Dermis blood vessel endothelial cell (primary cell): ENCODE data around the gene PPIP5K1. TPM values are rescaled to one million over a fixed set of nuclear protein-coding genes. Genes with fewer than 3 reads are reported as not detected.
A peak's percentile ranks its signal among the peaks of the same experiment; 100 is the strongest.
"Not testable (repeated sequence)": the region's sequence is repeated elsewhere in the genome, so short reads cannot be mapped to it uniquely, and the experiment has no call there.

Source experiments
- DNase-seq: peaks from one replicate; pipeline ENCODE4 v3.0.0; 2010
- total RNA-seq: library from RNA; depleted of rRNA; stranded (reverse); fragments of >200 nt; gene quantifications from 2 replicates; pipeline ENCODE4 v1.2.3, GENCODE V29; 2014

Gene PPIP5K1
- total RNA-seq, 1 donor from 2014 or later = 8.8 TPM

DNA sequence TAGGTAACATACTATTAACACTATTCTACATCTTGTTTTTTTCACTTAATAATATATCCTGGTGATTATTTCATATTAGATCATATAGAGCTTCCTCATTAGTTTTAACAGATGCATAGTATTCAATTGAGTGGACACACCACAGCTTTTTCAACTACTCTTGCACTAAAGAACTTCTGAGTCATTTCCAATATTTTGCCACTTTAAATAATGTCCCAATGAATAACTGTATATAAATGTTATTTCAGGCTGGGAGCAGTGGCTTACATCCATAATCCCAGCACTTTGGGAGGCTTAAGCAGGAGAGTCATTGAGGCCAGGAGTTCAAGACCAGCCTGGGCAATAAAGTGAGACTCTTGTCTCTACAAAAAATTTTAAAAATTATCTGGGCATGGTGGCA is 45.7 kb downstream of the PPIP5K1 start:
- DNase-seq = no peak

DNA sequence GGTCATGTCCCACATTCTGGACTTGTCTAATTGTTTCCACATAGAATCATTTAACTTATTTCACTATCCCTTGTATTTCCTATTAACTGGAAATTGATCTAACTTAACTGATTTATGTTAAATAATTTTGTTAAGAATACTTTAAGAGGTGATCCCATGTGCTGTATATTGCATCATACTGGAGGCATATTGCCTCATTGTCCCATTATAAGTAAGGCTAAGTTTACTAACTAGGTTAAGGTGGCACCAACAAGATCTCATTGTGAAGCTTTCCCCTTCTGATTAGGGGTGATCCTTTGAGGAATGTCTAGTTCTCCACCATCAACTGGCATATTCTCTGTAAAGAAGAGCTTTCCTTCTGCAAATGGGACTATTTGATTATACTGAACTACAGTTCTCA is 48.2 kb downstream of the PPIP5K1 start:
- no peak for DNase-seq

DNA sequence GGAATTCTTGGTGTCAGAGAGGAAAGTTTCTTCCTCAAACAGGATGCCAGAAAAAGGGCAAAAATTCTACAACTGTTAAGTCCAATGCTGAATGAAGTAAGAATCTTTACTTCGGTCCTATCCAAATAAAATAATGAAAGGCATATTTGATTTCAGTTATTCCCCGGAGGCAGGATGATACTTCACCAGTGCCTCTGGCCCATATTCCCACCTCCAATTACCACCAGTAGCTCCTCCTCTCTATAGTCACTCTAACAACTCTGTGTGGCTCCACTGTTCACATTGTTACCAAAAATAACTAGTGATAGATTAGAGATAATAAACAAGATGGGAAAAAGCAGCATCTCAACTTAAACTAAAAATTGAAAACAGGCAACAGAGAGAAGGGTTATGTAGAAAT is 51.9 kb downstream of the PPIP5K1 start:
- DNase-seq = no peak

DNA sequence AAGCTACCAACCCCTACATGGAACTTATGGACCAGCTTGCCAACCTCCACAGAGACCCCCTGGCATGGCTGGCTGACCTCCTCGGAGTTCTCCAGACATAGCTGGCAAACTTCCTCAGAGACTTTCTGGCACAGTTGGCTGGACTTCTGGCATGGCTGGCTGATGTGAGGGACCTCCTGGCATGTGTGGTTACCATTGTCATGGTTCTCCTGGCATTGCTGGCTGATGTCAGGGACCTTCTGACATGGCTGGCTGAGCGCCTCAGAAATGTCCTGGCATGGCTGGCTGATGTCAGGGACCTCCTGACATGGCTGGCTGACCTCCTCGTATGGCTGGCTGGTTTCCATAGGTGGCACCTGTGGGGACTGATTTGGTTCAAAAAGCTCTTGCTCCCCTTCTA is 55.1 kb downstream of the PPIP5K1 start:
- no peak for DNase-seq

DNA sequence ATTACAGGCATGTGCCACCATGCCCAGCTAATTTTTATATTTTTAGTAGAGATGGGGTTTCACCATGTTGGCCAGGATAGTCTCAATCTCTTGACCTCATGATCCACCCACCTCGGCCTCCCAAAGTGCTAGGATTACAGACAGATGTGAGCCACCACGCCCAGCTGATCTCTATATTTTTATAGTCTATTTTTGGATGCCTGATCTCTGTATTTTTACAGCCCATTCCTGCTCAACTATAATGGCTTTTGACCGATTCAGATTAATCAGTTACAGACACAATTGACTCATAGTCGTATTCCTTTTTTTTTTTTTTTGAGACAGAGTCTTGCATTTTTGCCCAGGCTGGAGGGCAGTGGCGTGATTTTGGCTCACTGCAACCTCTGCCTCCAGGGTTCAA is 57.2 kb downstream of the PPIP5K1 start:
- not testable (repeated sequence) for DNase-seq

DNA sequence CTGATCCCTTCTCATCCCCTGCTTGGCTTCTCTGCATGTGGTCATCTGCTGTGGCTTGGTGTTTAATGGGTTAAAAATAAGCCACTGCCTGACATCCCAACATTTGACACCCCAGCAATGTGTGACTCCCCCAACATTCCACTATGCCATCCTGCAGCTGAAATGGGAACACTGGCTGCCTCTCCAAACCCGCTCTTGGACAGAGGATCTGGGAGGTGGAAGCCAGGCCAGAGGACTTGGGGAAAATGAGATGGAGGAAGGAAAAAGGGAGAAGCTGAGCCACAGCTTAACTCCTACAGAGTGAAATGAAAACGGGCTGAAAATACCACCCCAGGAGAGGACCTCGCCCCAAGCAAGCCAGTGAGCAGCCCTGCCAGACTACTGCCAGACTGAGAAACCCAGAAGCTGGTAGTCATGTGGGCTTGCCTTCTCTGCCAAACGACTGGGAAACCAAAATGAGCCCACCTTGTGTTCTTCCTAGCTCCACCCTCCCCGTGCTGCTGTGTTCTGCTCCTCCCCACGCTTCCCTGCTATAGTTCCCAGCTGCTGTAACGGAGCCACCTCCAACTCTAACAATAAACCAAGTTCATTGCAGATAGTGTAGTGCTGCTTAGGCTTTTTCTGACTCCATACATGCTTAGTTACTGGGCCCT is 58.9 kb downstream of the PPIP5K1 start:
- DNase-seq = no peak

DNA sequence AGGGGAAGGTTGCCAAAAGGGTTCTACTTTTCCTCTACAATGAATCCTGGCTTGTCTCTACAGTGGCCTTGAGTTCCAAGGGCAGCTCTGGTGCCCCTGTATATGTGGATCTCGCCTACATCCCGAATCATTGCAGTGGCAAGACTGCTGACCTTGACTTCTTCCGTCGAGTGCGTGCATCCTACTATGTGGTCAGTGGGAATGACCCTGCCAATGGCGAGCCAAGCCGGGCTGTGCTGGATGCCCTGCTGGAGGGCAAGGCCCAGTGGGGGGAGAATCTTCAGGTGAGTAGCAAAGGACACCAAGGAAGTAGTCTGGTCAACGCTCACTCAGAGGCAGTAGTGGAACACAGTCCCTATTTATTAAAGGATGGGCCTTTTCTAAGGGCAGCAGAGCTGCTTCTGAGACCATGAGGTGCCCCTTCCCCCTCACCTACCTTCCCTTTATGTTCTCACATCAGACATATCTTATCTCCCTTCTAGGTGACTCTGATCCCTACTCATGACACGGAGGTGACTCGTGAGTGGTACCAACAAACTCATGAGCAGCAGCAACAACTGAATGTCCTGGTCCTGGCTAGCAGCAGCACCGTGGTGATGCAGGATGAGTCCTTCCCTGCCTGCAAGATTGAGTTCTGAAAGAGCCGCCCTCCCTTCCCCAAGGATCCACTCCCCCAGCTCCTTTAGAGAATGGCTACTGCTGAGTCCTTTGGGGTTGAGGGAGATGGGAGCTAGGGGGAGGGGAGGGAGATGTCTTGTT is 60.2 kb downstream of the PPIP5K1 start:
- DNase-seq = no peak

DNA sequence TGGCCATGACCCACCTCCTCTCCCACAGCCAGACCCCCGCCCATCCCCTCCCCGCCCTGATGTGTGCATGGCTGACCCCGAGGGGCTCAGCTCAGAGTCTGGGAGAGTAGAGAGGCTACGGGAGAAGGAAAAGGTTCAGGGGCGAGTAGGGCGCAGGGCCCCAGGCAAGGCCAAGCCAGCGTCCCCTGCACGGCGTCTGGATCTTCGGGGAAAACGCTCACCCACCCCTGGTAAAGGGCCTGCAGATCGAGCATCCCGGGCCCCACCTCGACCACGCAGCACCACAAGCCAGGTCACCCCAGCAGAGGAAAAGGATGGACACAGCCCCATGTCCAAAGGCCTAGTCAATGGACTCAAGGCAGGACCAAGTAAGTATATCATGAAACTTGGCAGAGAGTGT is 60.9 kb downstream of the PPIP5K1 start:
- no peak for DNase-seq

DNA sequence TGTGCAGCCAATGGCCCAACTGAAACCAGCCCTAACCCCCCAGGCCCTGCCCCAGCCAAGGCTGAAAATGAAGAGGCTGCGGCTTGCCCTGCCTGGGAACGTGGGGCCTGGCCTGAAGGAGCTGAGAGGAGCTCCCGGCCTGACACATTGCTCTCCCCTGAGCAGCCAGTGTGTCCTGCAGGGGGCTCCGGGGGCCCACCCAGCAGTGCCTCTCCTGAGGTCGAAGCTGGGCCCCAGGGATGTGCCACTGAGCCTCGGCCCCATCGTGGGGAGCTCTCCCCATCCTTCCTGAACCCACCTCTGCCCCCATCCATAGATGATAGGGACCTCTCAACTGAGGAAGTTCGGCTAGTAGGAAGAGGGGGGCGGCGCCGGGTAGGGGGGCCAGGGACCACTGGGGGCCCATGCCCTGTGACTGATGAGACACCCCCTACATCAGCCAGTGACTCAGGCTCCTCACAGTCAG is 61.4 kb downstream of the PPIP5K1 start:
- DNase-seq = no peak

DNA sequence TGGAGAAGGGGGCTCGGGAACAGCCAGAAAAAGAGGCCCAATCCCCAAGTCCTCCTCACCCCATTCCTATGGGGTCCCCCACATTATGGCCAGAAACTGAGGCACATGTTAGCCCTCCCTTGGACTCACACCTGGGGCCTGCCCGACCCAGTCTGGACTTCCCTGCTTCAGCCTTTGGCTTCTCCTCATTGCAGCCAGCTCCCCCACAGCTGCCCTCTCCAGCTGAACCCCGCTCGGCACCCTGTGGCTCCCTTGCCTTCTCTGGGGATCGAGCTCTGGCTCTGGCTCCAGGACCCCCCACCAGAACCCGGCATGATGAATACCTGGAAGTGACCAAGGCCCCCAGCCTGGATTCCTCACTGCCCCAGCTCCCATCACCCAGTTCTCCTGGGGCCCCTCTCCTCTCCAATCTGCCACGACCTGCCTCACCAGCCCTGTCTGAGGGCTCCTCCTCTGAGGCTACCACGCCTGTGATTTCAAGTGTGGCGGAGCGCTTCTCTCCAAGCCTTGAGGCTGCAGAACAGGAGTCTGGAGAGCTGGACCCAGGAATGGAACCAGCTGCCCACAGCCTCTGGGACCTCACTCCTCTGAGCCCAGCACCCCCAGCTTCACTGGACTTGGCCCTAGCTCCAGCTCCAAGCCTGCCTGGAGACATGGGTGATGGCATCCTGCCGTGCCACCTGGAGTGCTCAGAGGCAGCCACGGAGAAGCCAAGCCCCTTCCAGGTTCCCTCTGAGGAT is 62.0 kb downstream of the PPIP5K1 start:
- DNase-seq = no peak

DNA sequence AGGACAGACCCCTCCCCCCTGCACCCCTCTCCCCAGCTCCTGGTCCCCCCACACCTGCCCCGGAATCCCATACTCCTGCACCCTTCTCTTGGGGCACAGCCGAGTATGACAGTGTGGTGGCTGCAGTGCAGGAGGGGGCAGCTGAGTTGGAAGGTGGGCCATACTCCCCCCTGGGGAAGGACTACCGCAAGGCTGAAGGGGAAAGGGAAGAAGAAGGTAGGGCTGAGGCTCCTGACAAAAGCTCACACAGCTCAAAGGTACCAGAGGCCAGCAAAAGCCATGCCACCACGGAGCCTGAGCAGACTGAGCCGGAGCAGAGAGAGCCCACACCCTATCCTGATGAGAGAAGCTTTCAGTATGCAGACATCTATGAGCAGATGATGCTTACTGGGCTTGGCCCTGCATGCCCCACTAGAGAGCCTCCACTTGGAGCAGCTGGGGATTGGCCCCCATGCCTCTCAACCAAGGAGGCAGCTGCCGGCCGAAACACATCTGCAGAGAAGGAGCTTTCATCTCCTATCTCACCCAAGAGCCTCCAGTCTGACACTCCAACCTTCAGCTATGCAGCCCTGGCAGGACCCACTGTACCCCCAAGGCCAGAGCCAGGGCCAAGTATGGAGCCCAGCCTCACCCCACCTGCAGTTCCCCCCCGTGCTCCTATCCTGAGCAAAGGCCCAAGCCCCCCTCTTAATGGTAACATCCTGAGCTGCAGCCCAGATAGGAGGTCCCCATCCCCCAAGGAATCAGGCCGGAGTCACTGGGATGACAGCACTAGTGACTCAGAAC is 62.8 kb downstream of the PPIP5K1 start:
- DNase-seq = no peak

DNA sequence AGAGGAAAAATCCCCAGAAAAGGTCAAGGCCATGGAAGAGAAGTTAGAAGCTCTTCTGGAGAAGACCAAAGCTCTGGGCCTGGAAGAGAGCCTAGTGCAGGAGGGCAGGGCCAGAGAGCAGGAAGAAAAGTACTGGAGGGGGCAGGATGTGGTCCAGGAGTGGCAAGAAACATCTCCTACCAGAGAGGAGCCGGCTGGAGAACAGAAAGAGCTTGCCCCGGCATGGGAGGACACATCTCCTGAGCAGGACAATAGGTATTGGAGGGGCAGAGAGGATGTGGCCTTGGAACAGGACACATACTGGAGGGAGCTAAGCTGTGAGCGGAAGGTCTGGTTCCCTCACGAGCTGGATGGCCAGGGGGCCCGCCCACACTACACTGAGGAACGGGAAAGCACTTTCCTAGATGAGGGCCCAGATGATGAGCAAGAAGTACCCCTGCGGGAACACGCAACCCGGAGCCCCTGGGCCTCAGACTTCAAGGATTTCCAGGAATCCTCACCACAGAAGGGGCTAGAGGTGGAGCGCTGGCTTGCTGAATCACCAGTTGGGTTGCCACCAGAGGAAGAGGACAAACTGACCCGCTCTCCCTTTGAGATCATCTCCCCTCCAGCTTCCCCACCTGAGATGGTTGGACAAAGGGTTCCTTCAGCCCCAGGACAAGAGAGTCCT is 63.6 kb downstream of the PPIP5K1 start:
- no peak for DNase-seq

DNA sequence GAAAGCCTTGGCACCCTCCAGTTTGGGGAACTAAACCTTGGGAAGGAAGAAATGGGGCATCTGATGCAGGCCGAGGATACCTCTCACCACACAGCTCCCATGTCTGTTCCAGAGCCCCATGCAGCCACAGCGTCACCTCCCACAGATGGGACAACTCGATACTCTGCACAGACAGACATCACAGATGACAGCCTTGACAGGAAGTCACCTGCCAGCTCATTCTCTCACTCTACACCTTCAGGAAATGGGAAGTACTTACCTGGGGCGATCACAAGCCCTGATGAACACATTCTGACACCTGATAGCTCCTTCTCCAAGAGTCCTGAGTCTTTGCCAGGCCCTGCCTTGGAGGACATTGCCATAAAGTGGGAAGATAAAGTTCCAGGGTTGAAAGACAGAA is 64.9 kb downstream of the PPIP5K1 start:
- DNase-seq = no peak

DNA sequence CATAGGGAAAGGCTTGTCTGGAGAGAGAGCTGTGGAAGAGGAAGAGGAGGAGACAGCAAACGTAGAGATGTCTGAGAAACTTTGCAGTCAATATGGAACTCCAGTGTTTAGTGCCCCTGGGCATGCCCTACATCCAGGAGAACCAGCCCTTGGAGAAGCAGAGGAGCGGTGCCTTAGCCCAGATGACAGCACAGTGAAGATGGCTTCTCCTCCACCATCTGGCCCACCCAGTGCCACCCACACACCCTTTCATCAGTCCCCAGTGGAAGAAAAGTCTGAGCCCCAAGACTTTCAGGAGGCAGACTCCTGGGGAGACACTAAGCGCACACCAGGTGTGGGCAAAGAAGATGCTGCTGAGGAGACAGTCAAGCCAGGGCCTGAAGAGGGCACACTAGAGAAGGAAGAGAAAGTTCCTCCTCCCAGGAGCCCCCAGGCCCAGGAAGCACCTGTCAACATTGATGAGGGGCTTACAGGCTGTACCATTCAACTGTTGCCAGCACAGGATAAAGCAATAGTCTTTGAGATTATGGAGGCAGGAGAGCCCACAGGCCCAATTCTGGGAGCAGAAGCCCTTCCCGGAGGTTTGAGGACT is 65.7 kb downstream of the PPIP5K1 start:
- DNase-seq = no peak

DNA sequence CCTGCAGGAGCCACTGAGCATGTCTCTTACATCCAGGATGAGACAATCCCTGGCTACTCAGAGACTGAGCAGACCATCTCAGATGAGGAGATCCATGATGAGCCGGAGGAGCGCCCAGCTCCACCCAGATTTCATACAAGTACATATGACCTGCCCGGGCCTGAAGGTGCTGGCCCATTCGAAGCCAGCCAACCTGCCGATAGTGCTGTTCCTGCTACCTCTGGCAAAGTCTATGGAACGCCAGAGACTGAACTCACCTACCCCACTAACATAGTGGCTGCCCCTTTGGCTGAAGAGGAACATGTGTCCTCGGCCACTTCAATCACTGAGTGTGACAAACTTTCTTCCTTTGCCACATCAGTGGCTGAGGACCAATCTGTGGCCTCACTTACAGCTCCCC is 66.4 kb downstream of the PPIP5K1 start:
- no peak for DNase-seq

DNA sequence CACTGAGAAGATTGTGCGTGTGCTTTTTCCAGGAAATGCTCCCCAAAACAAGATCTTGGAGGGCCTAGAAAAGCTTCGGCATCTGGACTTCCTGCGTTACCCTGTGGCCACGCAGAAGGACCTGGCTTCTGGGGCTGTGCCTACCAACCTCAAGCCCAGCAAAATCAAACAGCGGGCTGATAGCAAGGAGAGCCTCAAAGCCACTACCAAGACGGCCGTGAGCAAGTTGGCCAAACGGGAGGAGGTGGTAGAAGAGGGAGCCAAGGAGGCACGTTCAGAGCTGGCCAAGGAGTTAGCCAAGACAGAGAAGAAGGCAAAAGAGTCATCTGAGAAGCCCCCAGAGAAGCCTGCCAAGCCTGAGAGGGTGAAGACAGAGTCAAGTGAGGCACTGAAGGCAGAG is 67.8 kb downstream of the PPIP5K1 start:
- no peak for DNase-seq

DNA sequence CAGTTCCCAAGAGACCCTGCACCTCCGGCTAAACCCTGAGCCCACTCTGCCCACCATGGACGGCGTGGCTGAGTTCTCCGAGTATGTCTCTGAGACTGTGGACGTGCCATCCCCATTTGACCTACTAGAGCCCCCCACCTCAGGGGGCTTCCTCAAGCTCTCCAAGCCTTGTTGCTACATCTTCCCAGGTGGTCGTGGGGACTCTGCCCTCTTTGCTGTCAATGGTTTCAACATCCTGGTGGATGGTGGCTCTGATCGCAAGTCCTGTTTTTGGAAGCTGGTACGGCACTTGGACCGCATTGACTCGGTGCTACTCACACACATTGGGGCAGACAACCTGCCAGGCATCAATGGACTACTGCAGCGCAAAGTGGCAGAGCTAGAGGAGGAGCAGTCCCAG is 68.6 kb downstream of the PPIP5K1 start:
- no peak for DNase-seq

DNA sequence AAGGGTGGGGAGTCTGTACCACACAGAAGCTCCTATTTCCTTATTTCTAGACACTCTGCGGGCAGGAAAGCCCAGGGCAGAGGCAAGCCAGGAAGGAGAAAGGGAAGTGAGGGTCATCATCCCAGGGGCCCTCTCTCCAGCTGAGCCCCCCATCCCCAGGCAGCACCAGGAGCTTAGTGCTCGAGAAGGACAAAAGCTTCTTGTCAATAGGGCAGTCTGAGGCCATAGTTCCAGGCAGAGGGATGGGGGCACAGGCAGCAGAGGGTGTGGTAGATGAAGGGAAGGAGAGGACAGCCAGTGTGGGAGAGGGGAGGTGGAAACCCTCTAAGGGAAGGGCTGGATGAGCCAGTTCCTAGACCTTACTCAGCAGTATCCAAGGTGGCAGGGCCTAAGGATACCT is 69.9 kb downstream of the PPIP5K1 start:
- DNase-seq = no peak

DNA sequence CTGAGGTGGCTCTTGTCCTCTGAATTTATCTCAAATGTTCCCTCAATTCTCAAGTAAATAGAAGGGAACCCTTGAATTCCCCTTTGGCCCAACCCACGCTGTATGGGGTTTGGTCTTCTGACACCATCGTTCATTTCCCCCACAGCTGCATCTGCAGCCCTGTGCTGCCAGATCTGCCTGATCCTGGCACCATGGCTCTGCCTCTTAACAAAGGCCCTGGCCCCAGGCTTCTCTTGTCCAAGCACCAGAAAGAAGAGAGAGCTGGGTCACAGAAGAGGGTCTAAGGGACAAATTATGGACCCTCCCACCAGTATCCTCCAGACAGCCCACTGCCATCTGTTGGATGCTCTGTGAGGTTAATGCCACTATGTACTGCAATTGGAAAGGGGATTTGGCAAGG is 70.8 kb downstream of the PPIP5K1 start:
- DNase-seq = no peak

DNA sequence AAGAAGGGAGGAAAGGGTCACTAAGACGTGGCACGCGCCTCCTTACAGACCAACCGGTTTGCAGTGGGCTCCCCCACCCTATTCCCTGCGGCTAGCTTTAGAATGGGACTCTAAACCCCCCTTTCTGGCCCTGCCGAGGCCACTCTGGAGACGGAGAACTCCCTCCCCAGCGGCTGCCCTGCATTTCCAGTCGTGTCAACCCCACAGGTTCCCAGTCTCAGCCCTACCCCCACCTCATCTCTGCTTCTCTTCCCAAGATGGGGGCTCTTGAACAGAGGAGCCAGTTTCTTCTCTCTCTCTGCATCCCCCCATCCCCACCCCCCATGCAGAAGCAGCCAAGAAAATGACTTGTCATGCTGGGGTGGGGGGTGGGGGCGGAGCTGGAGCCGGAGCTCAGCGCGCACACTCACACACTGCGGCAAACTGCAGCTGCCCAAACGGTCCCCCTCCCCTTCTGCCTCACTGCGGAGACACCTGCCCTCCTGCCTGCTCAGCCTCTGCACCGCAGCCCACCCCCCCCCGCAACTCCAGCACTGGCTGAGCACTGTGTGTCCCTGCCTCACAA is 71.7 kb downstream of the PPIP5K1 start:
- peak; percentile 43 for DNase-seq

DNA sequence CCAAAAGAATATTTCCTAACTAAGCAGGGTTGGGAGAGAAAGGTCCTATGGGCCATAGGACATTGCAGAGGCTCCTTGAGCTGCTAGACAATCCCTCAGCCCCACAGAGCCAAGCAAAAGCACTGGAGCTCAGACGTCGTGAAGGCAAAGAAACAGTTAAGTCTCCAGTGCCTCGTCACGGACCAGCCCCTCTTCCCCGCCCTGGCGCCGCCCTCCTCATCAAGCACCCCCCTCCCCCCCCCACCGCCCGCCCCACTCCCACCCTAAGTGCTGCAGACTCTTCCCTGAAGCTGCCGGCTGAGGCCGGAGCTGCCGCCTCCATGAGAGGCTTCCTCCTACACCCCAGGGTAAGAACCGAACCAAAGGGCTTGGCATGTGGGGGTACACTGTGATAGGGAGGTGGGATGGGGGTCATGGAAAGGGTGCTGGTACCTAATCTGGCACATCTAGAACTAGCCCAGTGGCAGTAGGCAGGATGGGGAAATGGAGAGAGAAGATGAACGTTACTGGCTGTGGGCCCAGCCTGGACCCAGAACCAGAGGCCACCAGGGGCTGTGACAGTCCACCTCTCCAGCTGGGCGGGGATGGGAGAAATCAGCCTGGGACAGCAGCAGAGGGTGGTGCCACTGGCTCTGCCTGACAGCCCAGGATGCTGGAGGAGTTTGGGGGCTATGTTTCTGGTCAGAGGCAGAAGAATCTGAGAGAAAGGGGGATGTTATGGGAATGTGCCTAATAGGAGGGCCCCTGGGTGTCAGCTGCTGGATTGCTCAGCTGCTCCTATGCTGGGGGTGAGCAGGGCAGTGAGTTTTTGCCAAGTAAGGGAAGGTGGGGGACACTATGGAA is 72.4 kb downstream of the PPIP5K1 start, which contains the start of gene MAP1A:
TSS of gene MAP1A (plus strand) at position 255 of the 843 bp plus-strand sequence. CDS start 3,866 bp downstream, outside the sequence.
- DNase-seq = no peak
